Nephron progenitor cell (in vitro differentiated cells): Measurements from ENCODE around the gene ACTL7B.

Source experiments
- DNase-seq: peaks from one replicate; pipeline ENCODE4 v3.0.0; 2021
- H3K27ac Mint-ChIP-seq: 2 replicates; pipeline ENCODE4 v1.8.0; 2021; ENCODE audit warnings: mild to moderate bottlenecking, moderate library complexity, mixed read lengths
- H3K27me3 Mint-ChIP-seq: 2 replicates; pipeline ENCODE4 v1.8.0; 2021; ENCODE audit warnings: mild to moderate bottlenecking, low read depth, mixed read lengths; ENCODE audit not compliant: poor library complexity
- H3K36me3 Mint-ChIP-seq: 2 replicates; pipeline ENCODE4 v1.8.0; 2021; ENCODE audit warnings: low read depth, mixed read lengths
- H3K4me1 Mint-ChIP-seq: 2 replicates; pipeline ENCODE4 v1.8.0; 2021; ENCODE audit warnings: mixed read lengths
- H3K4me3 Mint-ChIP-seq: 2 replicates; pipeline ENCODE4 v1.8.0; 2021; ENCODE audit warnings: mild to moderate bottlenecking, moderate library complexity, mixed read lengths
- H3K9me3 Mint-ChIP-seq: 2 replicates; pipeline ENCODE4 v1.8.0; 2021; ENCODE audit warnings: mild to moderate bottlenecking, moderate library complexity, mixed read lengths
- CTCF ChIP-seq: fragments of 200-600 bp; sonication (generic); IDR thresholded peaks from 2 replicates; pipeline ENCODE4 v1.5.0; 2021; ENCODE audit warnings: antibody characterized with exemption

The ACTL7B gene

GRCh38 chr9:108860354-108860753 lies 4.6 kb upstream of the ACTL7B start:
- Mint-ChIP-seq H3K27ac (no peak overlapping the region), H3K9me3 (no peaks in the 10 kb centered on the region), H3K4me3 (no peak overlapping the region), H3K36me3 (no peaks in the 10 kb centered on the region), H3K27me3 (peaks cover 3% of the 10 kb centered on the region), H3K4me1 (no peaks in the 10 kb centered on the region)
- no peak for DNase-seq
- TF ChIP-seq CTCF: no peak

GRCh38 chr9:108859459-108860114 lies 3.8 kb upstream of the ACTL7B start:
- Mint-ChIP-seq H3K4me1 (no peaks in the 10 kb centered on the region), H3K27me3 (peaks cover 3% of the 10 kb centered on the region), H3K4me3 (no peak overlapping the region), H3K9me3 (no peaks in the 10 kb centered on the region), H3K36me3 (no peaks in the 10 kb centered on the region), H3K27ac (peak overlapping the region; percentile 62)
- no peak for TF ChIP-seq CTCF
- DNase-seq: no peak

GRCh38 chr9:108857572-108857971 lies 1.8 kb upstream of the ACTL7B start:
- Mint-ChIP-seq H3K27ac (no peak overlapping the region), H3K9me3 (no peaks in the 10 kb centered on the region), H3K4me1 (peaks cover 16% of the 10 kb centered on the region), H3K4me3 (no peak overlapping the region), H3K27me3 (peaks cover 3% of the 10 kb centered on the region), H3K36me3 (no peaks in the 10 kb centered on the region)
- no peak for TF ChIP-seq CTCF
- DNase-seq: no peak

GRCh38 chr9:108855529-108855886 lies 278 bp downstream of the ACTL7B start:
- Mint-ChIP-seq H3K36me3 (no peaks in the 10 kb centered on the region), H3K27me3 (peaks cover 3% of the 10 kb centered on the region), H3K4me3 (no peak overlapping the region), H3K4me1 (peaks cover 32% of the 10 kb centered on the region), H3K9me3 (no peaks in the 10 kb centered on the region), H3K27ac (no peak overlapping the region)
- no peak for DNase-seq
- TF ChIP-seq CTCF: no peak

GRCh38 chr9:108854641-108855528 lies 901 bp downstream of the ACTL7B start:
- peaks cover 3% of the 10 kb centered on the region for H3K27me3 Mint-ChIP-seq
- peaks cover 37% of the 10 kb centered on the region for H3K4me1 Mint-ChIP-seq
- no peak overlapping the region for H3K27ac Mint-ChIP-seq
- H3K9me3 Mint-ChIP-seq: no peaks in the 10 kb centered on the region
- no peak for TF ChIP-seq CTCF
- H3K36me3 Mint-ChIP-seq: no peaks in the 10 kb centered on the region
- DNase-seq: no peak
- no peak overlapping the region for H3K4me3 Mint-ChIP-seq
